Stimulated activated CD4-positive, alpha-beta T cell treated with anti-CD3 and anti-CD28 coated beads, Interleukin-12 subunit alpha, Interleukin-12 subunit beta, amount 100 ng/mL, for 4 hours (primary cell): ENCODE data around the gene CACNA2D3.

Experiments used
- DNase-seq: peaks from one replicate; pipeline ENCODE4 v3.0.0-alpha.2; 2020

CACNA2D3 gene

GRCh38 chr3:54127499-54128056 lies 5.2 kb downstream of the CACNA2D3 start:
- no peak for DNase-seq

DNA sequence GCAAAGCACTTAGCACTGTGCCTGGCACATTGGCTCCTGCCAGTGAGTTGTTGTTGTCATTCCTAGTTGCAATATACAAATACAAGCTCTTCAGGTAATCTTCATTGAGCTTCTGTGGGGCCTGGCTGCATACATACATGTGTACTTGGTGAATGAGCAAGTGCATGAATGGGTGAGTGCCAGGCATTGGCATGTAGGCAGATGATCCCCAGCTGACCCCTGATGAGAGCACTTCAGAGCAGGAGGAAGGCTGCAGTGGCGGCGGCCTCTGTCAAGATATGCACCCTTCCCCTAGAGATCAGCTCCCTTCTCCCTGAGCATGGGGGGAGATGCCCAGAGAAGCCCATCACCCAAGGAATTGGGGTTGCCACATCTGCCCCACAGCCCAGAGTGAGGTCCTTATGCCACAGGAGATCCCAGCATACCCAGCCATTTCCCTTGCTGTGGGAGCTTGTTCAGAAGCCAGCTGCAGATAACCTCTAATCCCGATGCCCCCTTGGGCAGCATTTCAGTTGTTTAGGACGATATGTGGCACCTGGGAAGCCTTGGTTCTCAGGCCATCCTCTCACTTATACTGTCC lies 8.8 kb downstream of the CACNA2D3 start:
- no peak for DNase-seq

- no peak for DNase-seq
These were observed 9.5 kb downstream of the CACNA2D3 start for GRCh38 chr3:54131890-54132289.

- no peak for DNase-seq
These were observed 10.3 kb downstream of the CACNA2D3 start for GRCh38 chr3:54132685-54133084.

- DNase-seq = no peak
These were observed 10.8 kb downstream of the CACNA2D3 start for GRCh38 chr3:54133196-54133595.

- DNase-seq = no peak
These were observed 11.8 kb downstream of the CACNA2D3 start for GRCh38 chr3:54134155-54134554.

GRCh38 chr3:54134713-54135112 lies 12.4 kb downstream of the CACNA2D3 start:
- DNase-seq = no peak

GRCh38 chr3:54137311-54137710 lies 15.0 kb downstream of the CACNA2D3 start:
- no peak for DNase-seq

DNA sequence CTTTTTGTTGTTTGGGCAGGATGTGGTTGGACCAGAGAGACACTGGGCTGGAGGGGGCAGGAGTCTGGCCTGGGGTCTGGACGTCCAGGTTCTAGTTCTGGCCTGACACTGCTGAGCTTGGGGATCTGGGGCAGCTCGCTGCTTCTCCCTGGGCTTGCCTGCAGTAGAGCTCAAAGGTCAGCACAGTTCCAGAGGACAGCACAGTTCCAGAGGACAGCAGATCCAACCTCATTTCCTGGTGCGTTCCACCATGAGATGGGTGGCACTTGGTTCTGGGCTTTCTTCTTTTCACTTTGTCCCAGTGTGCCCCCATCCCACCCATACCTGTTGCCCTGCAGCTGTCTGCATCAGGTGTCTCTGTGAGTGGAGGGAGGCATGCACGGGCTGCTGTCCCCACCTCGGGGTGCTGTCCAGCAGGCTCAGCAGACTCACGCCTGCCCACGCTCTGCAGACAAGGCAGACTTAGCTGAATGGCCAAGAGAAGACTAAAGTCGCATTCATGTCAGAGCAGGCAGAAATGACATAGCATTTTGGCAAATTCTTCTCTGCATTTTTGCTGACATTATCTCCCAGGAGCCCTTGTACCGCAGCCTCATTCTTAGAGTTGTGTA lies 16.7 kb downstream of the CACNA2D3 start:
- no peak for DNase-seq

DNA sequence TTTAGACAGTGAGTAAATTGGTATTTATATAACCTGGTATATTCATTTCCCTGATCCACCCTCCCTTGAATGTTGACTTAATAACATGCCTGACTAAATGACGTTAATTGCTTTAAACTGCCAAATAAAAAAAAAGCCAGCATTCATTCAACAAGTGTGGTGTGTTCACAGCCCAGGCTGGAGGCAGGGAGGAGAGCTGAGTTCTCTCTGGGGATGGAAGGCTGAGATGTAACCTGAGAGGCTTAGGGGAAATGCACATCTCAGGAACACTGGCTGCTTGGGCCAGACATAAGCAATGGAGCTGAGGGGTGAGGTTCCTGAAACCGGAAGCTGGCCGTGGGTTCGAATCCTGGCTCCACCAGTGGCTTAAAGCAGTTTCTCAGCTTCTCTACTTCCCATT lies 17.3 kb downstream of the CACNA2D3 start:
- DNase-seq = no peak

GRCh38 chr3:54144284-54144683 lies 21.9 kb downstream of the CACNA2D3 start:
- no peak for DNase-seq

- DNase-seq = no peak
These were observed 24.3 kb downstream of the CACNA2D3 start for GRCh38 chr3:54146506-54147239.

DNA sequence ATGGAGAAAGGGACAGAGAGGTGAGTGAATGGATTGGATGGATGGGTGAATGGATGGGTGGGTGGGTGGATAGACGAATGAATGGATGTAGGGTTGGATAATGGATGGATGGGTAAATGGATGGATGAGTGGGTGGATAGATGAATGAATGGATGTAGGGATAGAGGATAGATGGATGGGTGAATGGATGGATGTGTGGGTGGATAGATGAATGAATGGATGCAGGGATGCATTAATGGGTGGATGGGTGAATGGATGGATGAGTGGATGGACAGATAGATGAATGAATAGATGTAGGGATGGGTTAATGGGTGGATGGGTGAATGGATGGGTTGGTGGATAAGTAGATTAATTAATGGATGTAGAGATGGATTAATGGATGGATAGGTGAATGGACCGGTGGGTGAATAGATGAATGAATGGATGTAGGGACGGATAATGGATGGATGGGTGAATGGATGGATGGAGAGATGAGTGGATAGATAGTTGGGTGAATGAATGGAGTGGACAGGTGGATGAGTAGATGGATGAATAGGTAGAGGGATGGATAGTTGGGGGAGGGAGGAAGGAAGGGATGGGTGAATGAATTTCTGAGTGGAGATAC lies 28.6 kb downstream of the CACNA2D3 start:
- no peak for DNase-seq

DNA sequence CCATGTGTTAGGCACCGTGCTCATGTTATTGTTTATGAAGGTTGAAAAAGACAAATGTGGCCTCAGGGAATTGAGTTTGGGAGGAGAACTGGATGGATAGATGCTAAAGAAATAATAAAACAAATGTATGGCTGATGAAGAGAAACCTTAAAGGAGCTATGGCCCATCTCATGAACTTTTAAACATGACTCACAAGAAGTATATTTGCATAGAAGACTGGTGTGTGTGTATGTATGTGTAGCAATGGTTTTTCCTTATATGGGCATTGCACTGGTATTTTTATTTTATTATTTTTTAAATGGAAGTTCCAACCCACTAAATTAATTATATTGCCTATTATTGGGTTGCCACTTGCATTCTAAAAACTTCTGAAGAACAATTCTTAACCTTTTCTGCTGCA lies 31.1 kb downstream of the CACNA2D3 start:
- no peak for DNase-seq

GRCh38 chr3:54157860-54158259 lies 35.5 kb downstream of the CACNA2D3 start:
- DNase-seq = no peak

DNA sequence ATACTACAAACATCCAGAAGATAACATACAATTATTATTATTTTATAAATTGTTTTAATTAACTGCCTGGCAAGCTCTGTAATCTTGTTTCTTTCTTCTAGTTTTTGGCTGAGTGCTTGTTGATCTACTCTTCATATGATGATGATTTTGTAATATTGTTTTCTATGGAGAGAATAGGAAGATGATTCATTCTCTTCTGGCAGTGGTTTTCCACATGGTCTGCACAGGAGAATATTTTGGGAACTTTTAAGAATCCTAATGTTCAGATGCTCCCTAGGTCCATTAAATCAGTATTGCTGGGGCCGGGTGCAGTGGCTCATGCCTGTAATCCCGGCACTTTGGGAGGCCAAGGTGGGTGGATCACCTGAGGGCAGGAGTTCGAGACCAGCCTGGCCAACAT lies 37.6 kb downstream of the CACNA2D3 start:
- no peak for DNase-seq

- DNase-seq = no peak
These were observed 41.1 kb downstream of the CACNA2D3 start for GRCh38 chr3:54163441-54163840.

- no peak for DNase-seq
These were observed 42.0 kb downstream of the CACNA2D3 start for GRCh38 chr3:54164192-54164975.

- no peak for DNase-seq
These were observed 43.5 kb downstream of the CACNA2D3 start for GRCh38 chr3:54165865-54166264.

DNA sequence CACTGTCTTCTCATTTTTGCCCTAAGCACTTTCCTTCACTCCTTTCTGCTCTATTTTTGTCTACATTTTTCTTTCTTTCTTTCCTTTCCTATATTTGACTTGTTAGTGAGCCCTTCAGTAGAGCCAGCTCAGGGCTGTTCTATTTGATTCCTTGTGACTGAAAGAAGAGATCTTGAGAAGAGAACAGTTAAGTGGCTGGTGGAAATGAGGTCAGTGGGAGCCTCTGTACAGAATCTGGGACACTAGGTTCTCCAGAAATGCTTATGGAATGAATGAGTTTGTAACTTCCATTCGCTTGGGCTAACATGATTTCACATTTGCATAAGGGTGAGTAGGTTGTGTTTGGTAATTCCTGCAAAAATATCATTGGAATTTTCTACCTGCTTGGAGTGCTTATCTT lies 45.6 kb downstream of the CACNA2D3 start:
- no peak for DNase-seq

DNA sequence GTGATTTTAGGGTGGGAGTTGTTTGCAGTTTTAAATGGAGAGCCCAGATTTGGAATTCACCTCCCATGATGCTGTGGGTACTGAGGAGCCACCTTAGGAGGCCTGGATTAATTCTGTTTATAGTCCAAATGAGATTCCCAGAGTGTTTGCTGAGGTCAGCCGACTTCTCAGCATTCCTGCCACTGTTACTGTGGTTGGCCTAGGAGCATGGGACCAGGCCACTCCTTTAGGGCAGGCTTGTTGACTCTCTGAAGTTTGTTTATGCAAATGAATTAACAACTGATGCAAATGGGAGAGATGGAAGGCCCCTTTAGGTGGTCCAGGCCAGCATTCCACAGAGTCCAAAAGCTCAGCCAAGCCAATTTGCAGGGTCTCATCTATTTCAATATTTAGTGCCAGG lies 46.1 kb downstream of the CACNA2D3 start:
- no peak for DNase-seq

DNA sequence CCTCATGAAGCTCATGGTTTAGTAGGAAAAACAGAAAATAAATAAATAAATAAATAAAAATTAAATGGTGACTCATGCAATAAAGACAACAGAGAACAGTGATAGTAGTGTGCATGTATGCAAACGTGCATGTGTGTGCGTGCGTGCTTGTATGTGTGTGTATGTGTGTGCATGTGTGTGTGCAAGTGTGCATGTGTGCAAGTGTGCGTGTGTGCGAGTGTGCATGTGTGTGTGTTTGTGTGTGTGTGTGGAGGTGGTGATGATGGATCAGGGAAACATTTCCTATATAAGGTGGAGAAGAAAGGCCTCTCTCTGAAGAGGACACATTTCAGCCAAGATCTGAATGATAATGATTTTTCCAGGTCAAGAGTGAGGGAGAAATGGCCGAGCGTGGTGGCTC lies 47.2 kb downstream of the CACNA2D3 start:
- no peak for DNase-seq

DNA sequence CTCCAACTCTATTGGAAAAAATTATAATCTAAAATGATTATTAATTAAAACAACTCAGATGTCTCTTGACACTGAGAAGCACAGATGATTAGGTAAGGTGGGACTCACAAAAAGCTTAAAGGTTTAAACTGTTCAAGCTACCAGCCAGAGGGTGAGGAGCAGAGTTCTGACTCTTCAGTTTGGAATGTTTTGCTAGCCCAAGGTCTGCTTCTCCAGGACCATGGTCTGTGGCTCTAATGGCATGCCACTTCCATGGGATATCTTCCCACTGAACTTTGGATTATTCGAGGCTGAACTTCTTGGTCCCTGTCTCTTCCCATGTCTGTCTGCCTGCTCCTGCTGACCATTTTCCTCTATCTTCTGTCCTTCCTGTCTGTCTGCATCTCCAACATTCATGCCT lies 49.2 kb downstream of the CACNA2D3 start:
- no peak for DNase-seq
